Measurements from ENCODE around the gene BAHD1. TPM values are rescaled to one million over a fixed set of nuclear protein-coding genes. Genes with fewer than 3 reads are reported as not detected.

BAHD1 gene
- total RNA-seq, 1 experiment from 2014 or later = 17.2 TPM

GRCh38 chr15:40436892-40437751 lies 3.6 kb upstream of the BAHD1 start:
- H3K27me3 Mint-ChIP-seq (ENCODE audit: unreplicated experiment) = peaks cover 51% of the 10 kb centered on the region
- H3K36me3 Mint-ChIP-seq (ENCODE audit: insufficient read depth, unreplicated experiment) = peaks cover 27% of the 10 kb centered on the region
- no peak for DNase-seq
- H3K9me3 Mint-ChIP-seq (ENCODE audit: low read depth, unreplicated experiment) = no peaks in the 10 kb centered on the region
- H3K27ac Mint-ChIP-seq (ENCODE audit: unreplicated experiment) = no peak overlapping the region
- peak overlapping the region; percentile 57 for H3K4me3 Mint-ChIP-seq (ENCODE audit: low read depth, unreplicated experiment)
- TF ChIP-seq, protein P1, sequence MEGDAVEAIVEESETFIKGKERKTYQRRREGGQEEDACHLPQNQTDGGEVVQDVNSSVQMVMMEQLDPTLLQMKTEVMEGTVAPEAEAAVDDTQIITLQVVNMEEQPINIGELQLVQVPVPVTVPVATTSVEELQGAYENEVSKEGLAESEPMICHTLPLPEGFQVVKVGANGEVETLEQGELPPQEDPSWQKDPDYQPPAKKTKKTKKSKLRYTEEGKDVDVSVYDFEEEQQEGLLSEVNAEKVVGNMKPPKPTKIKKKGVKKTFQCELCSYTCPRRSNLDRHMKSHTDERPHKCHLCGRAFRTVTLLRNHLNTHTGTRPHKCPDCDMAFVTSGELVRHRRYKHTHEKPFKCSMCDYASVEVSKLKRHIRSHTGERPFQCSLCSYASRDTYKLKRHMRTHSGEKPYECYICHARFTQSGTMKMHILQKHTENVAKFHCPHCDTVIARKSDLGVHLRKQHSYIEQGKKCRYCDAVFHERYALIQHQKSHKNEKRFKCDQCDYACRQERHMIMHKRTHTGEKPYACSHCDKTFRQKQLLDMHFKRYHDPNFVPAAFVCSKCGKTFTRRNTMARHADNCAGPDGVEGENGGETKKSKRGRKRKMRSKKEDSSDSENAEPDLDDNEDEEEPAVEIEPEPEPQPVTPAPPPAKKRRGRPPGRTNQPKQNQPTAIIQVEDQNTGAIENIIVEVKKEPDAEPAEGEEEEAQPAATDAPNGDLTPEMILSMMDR (IDR thresholded peaks at IDR 0.05; ENCODE audit: unreplicated experiment) = no peak
- no TSS peak for BruUV-seq (replicated peaks)
- H3K4me1 Mint-ChIP-seq (ENCODE audit: low read depth, unreplicated experiment) = peaks cover 8% of the 10 kb centered on the region
- intact Hi-C loops (cut with micrococcal nuclease; ENCODE audit: unreplicated experiment) = no loop called here
- CTCF ChIA-PET = no interaction called here

GRCh38 chr15:40437752-40438687 lies 2.7 kb upstream of the BAHD1 start:
- H3K27ac Mint-ChIP-seq (ENCODE audit: unreplicated experiment) = no peak overlapping the region
- intact Hi-C loops (cut with micrococcal nuclease; ENCODE audit: unreplicated experiment) = no loop called here
- CTCF ChIA-PET = interaction anchor here (0.5 kb wide), 1 partner anchor 107 kb away, joined by 4 read pairs; no protein-coding TSS in a partner anchor
- peaks cover 50% of the 10 kb centered on the region for H3K27me3 Mint-ChIP-seq (ENCODE audit: unreplicated experiment)
- no peaks in the 10 kb centered on the region for H3K9me3 Mint-ChIP-seq (ENCODE audit: low read depth, unreplicated experiment)
- no peak overlapping the region for H3K4me3 Mint-ChIP-seq (ENCODE audit: low read depth, unreplicated experiment)
- TF ChIP-seq, protein P1 (IDR thresholded peaks at IDR 0.05; ENCODE audit: unreplicated experiment) = no peak
- peaks cover 12% of the 10 kb centered on the region for H3K4me1 Mint-ChIP-seq (ENCODE audit: low read depth, unreplicated experiment)
- peaks cover 27% of the 10 kb centered on the region for H3K36me3 Mint-ChIP-seq (ENCODE audit: insufficient read depth, unreplicated experiment)
- DNase-seq = no peak
- BruUV-seq (replicated peaks) = no TSS peak

- peaks cover 19% of the 10 kb centered on the region for H3K4me1 Mint-ChIP-seq (ENCODE audit: low read depth, unreplicated experiment)
- no peak overlapping the region for H3K4me3 Mint-ChIP-seq (ENCODE audit: low read depth, unreplicated experiment)
- BruUV-seq (replicated peaks) = no TSS peak
- peaks cover 27% of the 10 kb centered on the region for H3K36me3 Mint-ChIP-seq (ENCODE audit: insufficient read depth, unreplicated experiment)
- peaks cover 43% of the 10 kb centered on the region for H3K27me3 Mint-ChIP-seq (ENCODE audit: unreplicated experiment)
- CTCF ChIA-PET = interaction anchor here (0.5 kb wide), 1 partner anchor 108 kb away, joined by 4 read pairs; no protein-coding TSS in a partner anchor
- H3K27ac Mint-ChIP-seq (ENCODE audit: unreplicated experiment) = no peak overlapping the region
- TF ChIP-seq, protein P1 (IDR thresholded peaks at IDR 0.05; ENCODE audit: unreplicated experiment) = no peak
- DNase-seq = no peak
- intact Hi-C loops (cut with micrococcal nuclease; ENCODE audit: unreplicated experiment) = no loop called here
- no peaks in the 10 kb centered on the region for H3K9me3 Mint-ChIP-seq (ENCODE audit: low read depth, unreplicated experiment)
Measured at GRCh38 chr15:40438712-40439111, 2.0 kb upstream of the BAHD1 start.

- TF ChIP-seq, protein P1 (IDR thresholded peaks at IDR 0.05; ENCODE audit: unreplicated experiment) = no peak
- peaks cover 37% of the 10 kb centered on the region for H3K27me3 Mint-ChIP-seq (ENCODE audit: unreplicated experiment)
- H3K4me3 Mint-ChIP-seq (ENCODE audit: low read depth, unreplicated experiment) = peak overlapping the region; percentile 91
- peaks cover 23% of the 10 kb centered on the region for H3K4me1 Mint-ChIP-seq (ENCODE audit: low read depth, unreplicated experiment)
- H3K9me3 Mint-ChIP-seq (ENCODE audit: low read depth, unreplicated experiment) = no peaks in the 10 kb centered on the region
- CTCF ChIA-PET = interaction anchor here (0.7 to 0.9 kb wide), 2 partner anchors 10 to 95 kb away, joined by 3 read pairs; no protein-coding TSS in a partner anchor
- no peak for DNase-seq
- intact Hi-C loops (cut with micrococcal nuclease; ENCODE audit: unreplicated experiment) = no loop called here
- BruUV-seq (replicated peaks) = no TSS peak
- peaks cover 27% of the 10 kb centered on the region for H3K36me3 Mint-ChIP-seq (ENCODE audit: insufficient read depth, unreplicated experiment)
- H3K27ac Mint-ChIP-seq (ENCODE audit: unreplicated experiment) = peak overlapping the region; percentile 81
Measured at GRCh38 chr15:40439461-40439959, 1.2 kb upstream of the BAHD1 start.
